Fibroblast of villous mesenchyme (primary cell): ENCODE data around the gene VPS54. TPM values are rescaled to one million over a fixed set of nuclear protein-coding genes. Genes with fewer than 3 reads are reported as not detected.

Source experiments
- DNase-seq: peaks from one replicate; pipeline ENCODE4 v3.0.0-alpha.2; 2010; ENCODE audit warnings: low read depth
- H3K4me3 ChIP-seq: 2 replicates; pipeline ENCODE4 v1.5.1; 2011; ENCODE audit warnings: low read depth, mild to moderate bottlenecking, low read length
- total RNA-seq: library from RNA; depleted of rRNA; stranded (reverse); fragments of >200 nt; gene quantifications from 2 replicates; pipeline ENCODE4 v1.2.3, GENCODE V29; 2012
- TF ChIP-seq, protein P1 (sequence below): IDR thresholded peaks from 2 replicates; pipeline ENCODE4 v1.5.1; 2012; ENCODE audit warnings: low read depth, mild to moderate bottlenecking, low read length; ENCODE audit not compliant: insufficient read depth

The VPS54 gene
- total RNA-seq, 1 donor: 32.0 TPM

DNA sequence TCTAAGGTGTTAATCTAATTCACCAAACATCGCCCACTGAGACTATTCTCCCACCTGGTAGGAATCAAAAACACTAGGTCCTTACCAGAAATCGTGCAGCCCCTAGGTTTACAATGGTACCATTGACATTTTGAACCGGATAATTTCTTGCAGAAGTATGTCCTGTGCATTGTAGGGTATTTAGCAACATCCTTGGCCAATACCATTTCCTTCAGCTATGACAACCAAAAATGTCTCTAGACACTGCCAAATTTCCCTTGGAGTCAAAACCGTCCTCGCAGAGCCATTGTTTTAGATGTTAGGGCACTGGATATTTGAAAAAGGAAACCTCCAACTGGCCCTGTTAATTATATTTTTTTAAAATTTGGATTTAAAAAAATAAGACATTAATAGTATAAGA, 3.8 kb downstream of the VPS54 start:
- DNase-seq: no peak
- H3K4me3 ChIP-seq: no peak overlapping the region
- TF ChIP-seq, protein P1, sequence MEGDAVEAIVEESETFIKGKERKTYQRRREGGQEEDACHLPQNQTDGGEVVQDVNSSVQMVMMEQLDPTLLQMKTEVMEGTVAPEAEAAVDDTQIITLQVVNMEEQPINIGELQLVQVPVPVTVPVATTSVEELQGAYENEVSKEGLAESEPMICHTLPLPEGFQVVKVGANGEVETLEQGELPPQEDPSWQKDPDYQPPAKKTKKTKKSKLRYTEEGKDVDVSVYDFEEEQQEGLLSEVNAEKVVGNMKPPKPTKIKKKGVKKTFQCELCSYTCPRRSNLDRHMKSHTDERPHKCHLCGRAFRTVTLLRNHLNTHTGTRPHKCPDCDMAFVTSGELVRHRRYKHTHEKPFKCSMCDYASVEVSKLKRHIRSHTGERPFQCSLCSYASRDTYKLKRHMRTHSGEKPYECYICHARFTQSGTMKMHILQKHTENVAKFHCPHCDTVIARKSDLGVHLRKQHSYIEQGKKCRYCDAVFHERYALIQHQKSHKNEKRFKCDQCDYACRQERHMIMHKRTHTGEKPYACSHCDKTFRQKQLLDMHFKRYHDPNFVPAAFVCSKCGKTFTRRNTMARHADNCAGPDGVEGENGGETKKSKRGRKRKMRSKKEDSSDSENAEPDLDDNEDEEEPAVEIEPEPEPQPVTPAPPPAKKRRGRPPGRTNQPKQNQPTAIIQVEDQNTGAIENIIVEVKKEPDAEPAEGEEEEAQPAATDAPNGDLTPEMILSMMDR: no peak

DNA sequence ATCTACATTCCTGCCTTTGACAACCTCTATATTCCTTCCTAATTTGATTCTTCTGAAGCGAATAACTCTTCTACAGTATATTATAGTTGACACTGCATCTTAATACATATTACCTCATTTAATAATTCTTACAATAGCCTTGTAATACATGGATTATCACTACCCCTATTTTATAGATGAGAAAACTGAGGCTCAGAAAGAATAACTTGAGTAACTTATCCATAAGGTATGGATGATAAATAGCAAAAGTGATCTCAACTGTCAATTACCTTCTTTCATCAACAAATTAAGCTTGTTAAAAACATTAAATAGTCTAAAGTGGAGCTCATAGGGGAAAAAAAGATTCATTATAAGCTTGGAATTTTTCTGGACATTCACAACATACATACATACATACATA, 4.6 kb downstream of the VPS54 start:
- TF ChIP-seq, protein P1: no peak
- no peak overlapping the region for H3K4me3 ChIP-seq
- no peak for DNase-seq

DNA sequence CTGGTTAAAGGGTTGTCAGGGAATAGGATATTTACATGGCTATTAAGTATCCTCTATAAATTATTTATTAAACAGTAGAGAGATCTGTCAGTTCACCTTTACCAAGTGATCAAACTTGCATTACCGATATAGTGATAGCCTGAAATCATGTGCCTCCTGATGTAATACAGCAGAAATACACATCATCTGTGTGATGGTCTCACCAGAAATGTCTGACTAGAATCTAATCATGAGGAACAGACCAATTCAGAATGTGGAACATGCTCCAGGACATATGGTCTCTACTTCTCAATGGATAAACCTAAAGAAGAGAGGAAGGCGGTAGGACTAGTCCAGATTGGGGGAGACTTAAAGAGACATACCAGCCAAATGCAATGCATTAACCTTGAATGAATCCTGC, 6.2 kb downstream of the VPS54 start:
- TF ChIP-seq, protein P1: no peak
- DNase-seq: no peak
- H3K4me3 ChIP-seq: no peak overlapping the region

DNA sequence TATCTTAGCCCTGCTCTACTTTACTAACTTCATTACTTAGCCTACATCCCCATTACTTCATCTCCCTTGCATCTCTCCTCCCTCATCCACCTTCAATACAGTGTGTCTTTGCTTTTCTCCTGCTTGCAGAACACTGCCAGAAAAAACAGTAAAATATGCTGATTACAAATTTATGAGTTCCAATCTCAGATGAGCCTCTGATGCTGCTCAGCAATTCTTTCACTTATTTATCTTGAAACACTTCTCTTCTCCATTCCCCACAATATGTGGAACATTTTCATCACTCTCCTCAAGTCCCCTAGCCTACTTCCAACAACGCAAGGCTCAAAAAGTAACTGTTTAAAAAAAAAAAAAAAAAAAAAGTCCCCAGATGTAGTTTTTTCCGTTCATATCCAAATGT, 7.1 kb downstream of the VPS54 start:
- no peak for DNase-seq
- TF ChIP-seq, protein P1: no peak
- no peak overlapping the region for H3K4me3 ChIP-seq

DNA sequence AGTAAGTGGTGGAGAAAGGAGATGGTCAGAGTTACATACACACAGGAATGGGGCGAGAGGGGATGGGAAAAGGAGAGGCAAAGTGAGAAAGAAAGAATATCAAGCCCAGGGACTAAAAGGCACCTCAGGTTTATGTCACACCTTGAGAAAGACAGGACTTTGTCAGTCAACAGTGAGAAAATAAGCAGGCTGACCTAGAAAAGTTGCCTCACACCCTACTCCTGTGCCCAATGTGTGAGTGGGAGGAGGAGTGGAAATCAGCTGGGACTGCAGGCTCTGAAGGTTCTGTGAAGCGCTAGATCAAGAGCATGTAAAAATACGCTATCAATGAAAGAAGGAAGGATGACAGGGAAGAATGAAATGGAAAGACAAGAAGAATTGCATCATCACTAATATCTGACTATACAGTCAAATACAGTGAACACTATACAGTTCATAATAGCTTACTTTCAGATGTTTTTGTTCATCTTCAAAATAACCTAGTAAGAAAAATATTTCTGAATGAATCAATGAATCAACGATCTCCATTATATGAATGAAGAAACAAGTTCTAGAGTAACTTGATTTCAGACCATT, 10.7 kb downstream of the VPS54 start:
- TF ChIP-seq, protein P1: no peak
- DNase-seq: no peak
- no peak overlapping the region for H3K4me3 ChIP-seq

DNA sequence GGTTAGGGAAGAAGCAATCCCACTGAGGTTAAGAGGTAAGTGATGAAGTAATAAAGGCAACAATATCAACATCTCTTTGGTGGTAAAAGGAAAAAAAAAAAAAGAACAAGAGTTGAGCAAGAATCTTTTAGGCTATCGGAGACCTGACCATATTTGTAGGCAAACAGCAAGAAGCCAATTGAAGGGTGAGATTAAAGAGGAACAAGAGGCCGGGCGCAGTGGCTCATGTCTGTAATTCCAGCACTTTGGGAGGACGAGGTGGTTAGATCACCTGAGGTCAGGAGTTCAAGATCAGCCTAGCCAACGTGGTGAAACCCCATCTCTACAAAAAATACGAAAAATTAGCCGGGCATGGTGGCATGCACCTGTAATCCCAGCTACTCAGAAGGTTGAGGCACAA, 11.3 kb downstream of the VPS54 start:
- TF ChIP-seq, protein P1: no peak
- DNase-seq: no peak
- no peak overlapping the region for H3K4me3 ChIP-seq

DNA sequence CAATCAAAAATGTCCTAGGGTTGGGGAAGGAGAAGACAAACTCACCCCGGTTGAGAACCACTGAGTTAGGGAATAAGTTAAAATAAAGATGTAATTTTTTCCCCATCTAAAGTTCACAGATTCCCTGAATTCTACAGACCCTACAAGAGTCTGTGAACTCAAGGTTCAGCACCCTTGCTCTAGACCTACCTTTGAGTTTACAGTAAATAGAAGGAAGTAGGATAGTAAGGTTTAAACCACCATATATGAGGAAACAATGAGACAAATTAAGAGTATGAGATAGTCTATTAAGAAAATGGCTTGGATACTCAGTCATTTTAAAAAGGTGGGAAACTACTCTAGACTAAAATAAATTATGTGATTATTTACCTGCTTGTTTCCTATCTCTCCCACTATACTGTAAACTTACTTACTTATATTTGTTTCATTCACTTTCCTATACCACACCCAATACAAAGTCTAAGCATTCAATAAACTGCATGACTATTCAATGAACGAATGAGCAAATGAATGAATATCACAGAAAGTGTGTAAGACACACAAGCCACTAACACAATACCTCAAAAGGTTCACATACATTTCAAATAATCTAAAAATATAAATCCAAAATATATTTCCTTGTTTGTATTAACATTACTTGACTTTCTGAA, 13.4 kb downstream of the VPS54 start:
- no peak overlapping the region for H3K4me3 ChIP-seq
- DNase-seq: no peak
- TF ChIP-seq, protein P1: no peak
